Stimulated activated CD8-positive, alpha-beta memory T cell treated with anti-CD3 and anti-CD28 coated beads, Interleukin-7, amount 100 ng/mL, for 1 hour (primary cell): Measurements from ENCODE around the gene NUF2.

ENCODE experiments used
- DNase-seq, 2 donors: peaks; one replicate each; pipeline ENCODE4 v3.0.0-alpha.2; 2020; ENCODE audit warnings: low read depth in 2 of 2

The NUF2 gene

GRCh38 chr1:163401211-163401610 is 79.5 kb downstream of the NUF2 start:
- no peak for DNase-seq
